H1 (cell line): ENCODE results near the gene THADA.

Source experiments
- CEBPB ChIP-seq: IDR thresholded peaks from 2 replicates; pipeline ENCODE4 v1.6.1; 2012; ENCODE audit warnings: low read depth, low read length
- CHD2 ChIP-seq: IDR thresholded peaks from 2 replicates; pipeline ENCODE4 v1.6.1; 2012; ENCODE audit warnings: low read length, improper control_type of control experiment
- CTCF ChIP-seq, 3 experiments: IDR thresholded peaks; 1 replicate in 2 of 3; 2 replicates in 1 of 3; pipeline versions ENCODE4 v1.5.1 to v1.6.1; 2011; ENCODE audit warnings: low read length in 3 of 3, mild to moderate bottlenecking in 3 of 3, inconsistent platforms in 2 of 3, low read depth in 1 of 3, moderate library complexity in 1 of 3; ENCODE audit not compliant: insufficient read depth in 1 of 3; ENCODE audit errors: control extremely low read depth in 1 of 3
- E2F6 ChIP-seq: IDR thresholded peaks from 2 replicates; pipeline ENCODE4 v1.6.1; 2012; ENCODE audit warnings: inconsistent platforms
- KDM5A ChIP-seq: fragments of 200-600 bp; IDR thresholded peaks from 2 replicates; pipeline ENCODE4 v1.7.1; 2012; ENCODE audit warnings: mild to moderate bottlenecking, low read length, inconsistent platforms, mixed read lengths
- MAFK ChIP-seq: IDR thresholded peaks from 2 replicates; pipeline ENCODE4 v1.6.1; 2012; ENCODE audit warnings: low read depth, mild to moderate bottlenecking, improper control_type of control experiment, low read length
- USF2 ChIP-seq: IDR thresholded peaks from 2 replicates; pipeline ENCODE4 v1.6.1; 2011; ENCODE audit warnings: low read length, improper control_type of control experiment

GRCh38 chr2:43280994-43281393, 314.8 kb downstream of the THADA start:
- TF ChIP-seq USF2 (no peak), CTCF (IDR thresholded peaks at IDR 0.05; ENCODE audit: control extremely low read depth in 1 of 3, insufficient read depth in 1 of 3, low read depth in 1 of 3, low read length in 3 of 3) (no peak), KDM5A (no peak), E2F6 (no peak), CHD2 (no peak), CEBPB (no peak), MAFK (no peak)
